ENCODE data around the gene NECTIN1. TPM values are rescaled to one million over a fixed set of nuclear protein-coding genes. Genes with fewer than 3 reads are reported as not detected.

NECTIN1 gene, protein sequence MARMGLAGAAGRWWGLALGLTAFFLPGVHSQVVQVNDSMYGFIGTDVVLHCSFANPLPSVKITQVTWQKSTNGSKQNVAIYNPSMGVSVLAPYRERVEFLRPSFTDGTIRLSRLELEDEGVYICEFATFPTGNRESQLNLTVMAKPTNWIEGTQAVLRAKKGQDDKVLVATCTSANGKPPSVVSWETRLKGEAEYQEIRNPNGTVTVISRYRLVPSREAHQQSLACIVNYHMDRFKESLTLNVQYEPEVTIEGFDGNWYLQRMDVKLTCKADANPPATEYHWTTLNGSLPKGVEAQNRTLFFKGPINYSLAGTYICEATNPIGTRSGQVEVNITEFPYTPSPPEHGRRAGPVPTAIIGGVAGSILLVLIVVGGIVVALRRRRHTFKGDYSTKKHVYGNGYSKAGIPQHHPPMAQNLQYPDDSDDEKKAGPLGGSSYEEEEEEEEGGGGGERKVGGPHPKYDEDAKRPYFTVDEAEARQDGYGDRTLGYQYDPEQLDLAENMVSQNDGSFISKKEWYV
- total RNA-seq: 1.1 and 3.4 TPM in 2 replicates

GRCh38 chr11:119728651-119729580 lies at the start of gene NECTIN1:
TSS of gene NECTIN1 (minus strand) at chr11:119729200. CDS start at chr11:119728553, 647 bp downstream.

